IMR-90 (cell line): ENCODE measurements around the gene PTX4. TPM values are rescaled to one million over a fixed set of nuclear protein-coding genes. Genes with fewer than 3 reads are reported as not detected.

Source experiments
- ATAC-seq: fragments of 200-7000 bp; cut with Tn5 transposase; 2 replicates; pipeline ENCODE4 v1.9.1; 2020; ENCODE audit warnings: low read depth, mild to moderate bottlenecking, moderate library complexity
- BruUV-seq: library from RNA; stranded (reverse); fragments of 400-500 nt; replicated peaks from 2 replicates; lab custom pipeline; 2021; lab: Mats Ljungman, UMichigan
- CTCF ChIA-PET: fragments of 300-600 bp; formaldehyde crosslinking; extraction: SDS; loops from one replicate; lab custom pipeline; 2021; ENCODE audit warnings: antibody characterized with exemption; lab: Yijun Ruan, JAX
- POLR2A ChIA-PET: fragments of 300-600 bp; sonication (Branson Sonifier 250); formaldehyde crosslinking; loops from one replicate; lab custom pipeline; 2022; ENCODE audit warnings: antibody characterized with exemption; ENCODE audit not compliant: unreplicated experiment; lab: Charles Lee
- DNase-seq: peaks from one replicate; pipeline ENCODE4 v3.0.0; 2013
- H2AFZ ChIP-seq: replicated peaks from 2 replicates; pipeline ENCODE3; 2013; ENCODE audit warnings: low read length, mild to moderate bottlenecking; ENCODE audit not compliant: poor library complexity
- H2AK5ac ChIP-seq: 2 replicates; pipeline ENCODE4 v1.6.1; 2013; ENCODE audit warnings: low read depth, low read length, inconsistent platforms
- H2AK9ac ChIP-seq: replicated peaks from 2 replicates; pipeline ENCODE3; 2013; ENCODE audit warnings: mild to moderate bottlenecking, low read depth, low read length, moderate library complexity; ENCODE audit not compliant: poor library complexity
- H2BK120ac ChIP-seq: 2 replicates; pipeline ENCODE4 v1.6.1; 2013; ENCODE audit warnings: low read depth, low read length, inconsistent platforms
- H2BK15ac ChIP-seq: 3 replicates; pipeline ENCODE4 v1.6.1; 2013; ENCODE audit warnings: low read depth, low read length, inconsistent platforms
- H2BK20ac ChIP-seq: 2 replicates; pipeline ENCODE4 v1.6.1; 2013; ENCODE audit warnings: low read depth, mild to moderate bottlenecking, inconsistent platforms, low read length, moderate library complexity
- H2BK5ac ChIP-seq: 2 replicates; pipeline ENCODE4 v1.6.1; 2013; ENCODE audit warnings: mild to moderate bottlenecking, low read depth, low read length, inconsistent platforms; ENCODE audit not compliant: poor library complexity, severe bottlenecking
- H3K14ac ChIP-seq: replicated peaks from 2 replicates; pipeline ENCODE4 v1.6.1; 2013; ENCODE audit warnings: low read depth, low read length, inconsistent platforms
- H3K18ac ChIP-seq: 2 replicates; pipeline ENCODE4 v1.6.1; 2013; ENCODE audit warnings: low read depth, low read length, control low read depth
- H3K23ac ChIP-seq: 2 replicates; pipeline ENCODE4 v1.6.1; 2013; ENCODE audit warnings: low read depth, low read length, inconsistent platforms
- H3K27ac ChIP-seq: 2 replicates; pipeline ENCODE4 v1.5.1; 2013; ENCODE audit warnings: mild to moderate bottlenecking, control low read depth, low read length; ENCODE audit not compliant: insufficient read depth
- H3K27me3 ChIP-seq: 2 replicates; pipeline ENCODE4 v1.6.1; 2013; ENCODE audit warnings: low read length; ENCODE audit not compliant: control insufficient read depth, insufficient read depth
- H3K36me3 ChIP-seq: 2 replicates; pipeline ENCODE4 v1.6.1; 2013; ENCODE audit warnings: low read length, mixed read lengths; ENCODE audit not compliant: control insufficient read depth, insufficient read depth
- H3K4ac ChIP-seq: 2 replicates; pipeline ENCODE4 v1.6.1; 2013; ENCODE audit warnings: low read depth, low read length, inconsistent platforms
- H3K4me1 ChIP-seq: 2 replicates; pipeline ENCODE4 v1.6.1; 2013; ENCODE audit warnings: low read length, mixed read lengths; ENCODE audit not compliant: control insufficient read depth, insufficient read depth
- H3K4me2 ChIP-seq: 2 replicates; pipeline ENCODE4 v1.6.1; 2013; ENCODE audit warnings: low read depth, mild to moderate bottlenecking, control low read depth, low read length, moderate library complexity
- H3K4me3 ChIP-seq: 2 replicates; pipeline ENCODE4 v1.5.1; 2013; ENCODE audit warnings: low read depth, mild to moderate bottlenecking, control low read depth, low read length, moderate library complexity; ENCODE audit not compliant: insufficient read depth
- H3K56ac ChIP-seq: 2 replicates; pipeline ENCODE4 v1.6.1; 2013; ENCODE audit warnings: low read length, inconsistent platforms; ENCODE audit not compliant: insufficient read depth; ENCODE audit errors: extremely low read depth
- H3K79me1 ChIP-seq, 2 experiments: 2 replicates each; pipeline ENCODE4 v1.6.1; 2013; ENCODE audit warnings: low read length in 2 of 2, inconsistent platforms in 1 of 2, low read depth in 1 of 2
- H3K9ac ChIP-seq: 2 replicates; pipeline ENCODE4 v1.6.1; 2013; ENCODE audit warnings: low read depth, low read length, control low read depth
- H3K9me1 ChIP-seq: 2 replicates; pipeline ENCODE4 v1.6.1; 2013; ENCODE audit warnings: low read length, inconsistent platforms; ENCODE audit not compliant: insufficient read depth
- H3K9me3 ChIP-seq: 2 replicates; pipeline ENCODE4 v1.6.1; 2013; ENCODE audit warnings: low read length; ENCODE audit not compliant: control insufficient read depth, insufficient read depth
- H4K20me1 ChIP-seq: 2 replicates; pipeline ENCODE4 v1.6.1; 2013; ENCODE audit warnings: low read length, inconsistent platforms; ENCODE audit not compliant: insufficient read depth
- H4K5ac ChIP-seq: 2 replicates; pipeline ENCODE4 v1.6.1; 2013; ENCODE audit warnings: mild to moderate bottlenecking, low read depth, low read length, control low read depth
- H4K8ac ChIP-seq, 2 experiments: 2 replicates each; pipeline ENCODE4 v1.6.1; 2013; ENCODE audit warnings: low read depth in 2 of 2, low read length in 2 of 2, control low read depth in 1 of 2, inconsistent platforms in 1 of 2
- H4K91ac ChIP-seq: 2 replicates; pipeline ENCODE4 v1.6.1; 2013; ENCODE audit warnings: low read depth, low read length, inconsistent platforms; ENCODE audit not compliant: insufficient read depth
- FOS ChIP-seq: fragments of 150-350 bp; IDR thresholded peaks from 2 replicates; pipeline ENCODE4 v1.6.1; 2016; ENCODE audit warnings: low read depth, low read length
- POLR2A ChIP-seq: IDR thresholded peaks from 2 replicates; pipeline ENCODE4 v1.6.1; 2012; ENCODE audit warnings: mild to moderate bottlenecking, low read depth, low read length
- RAD21 ChIP-seq: IDR thresholded peaks from 2 replicates; pipeline ENCODE4 v1.6.1; 2012; ENCODE audit warnings: low read length, improper control_type of control experiment
- SMC3 ChIP-seq: fragments of 150-350 bp; IDR thresholded peaks from 2 replicates; pipeline ENCODE4 v1.6.1; 2016; ENCODE audit warnings: low read depth, mild to moderate bottlenecking, antibody characterized with exemption, low read length, moderate library complexity
- WGBS, 2 experiments: methylation state at CpG; one replicate each; pipeline versions ENCODE4 v1.1.5 to v1.1.7; 2013; ENCODE audit warnings: missing lambda C conversion rate in 2 of 2; ENCODE audit not compliant: insufficient read length in 1 of 2; ENCODE audit errors: extremely low coverage in 2 of 2; 5-methylcytosine and 5-hydroxymethylcytosine counted together
- dilution Hi-C: fragments of 300-500 bp; cut with HindIII; formaldehyde crosslinking; loops from one replicate; pipeline ENCODE4 v1.14.3; 2018; ENCODE audit warnings: low sequenced_read_pairs; ENCODE audit not compliant: unreplicated experiment
- in situ Hi-C: fragments of 300-500 bp; cut with MboI; formaldehyde crosslinking; loops from 3 replicates; pipeline ENCODE4 v1.14.3; 2019; ENCODE audit warnings: low sequenced_read_pairs, inconsistent platforms, mixed read lengths
- intact Hi-C: fragments of 100-400 bp; cut with micrococcal nuclease; formaldehyde crosslinking; loops from 2 replicates; pipeline ENCODE4 v1.10.0; 2022
- polyA plus RNA-seq, 3 experiments: library from polyadenylated mRNA; depleted of rRNA; stranded (reverse); fragments of >200 nt; gene quantifications; 2 replicates each; pipeline ENCODE4 v1.2.3, GENCODE V29; 2012; ENCODE audit warnings: low replicate concordance in 1 of 3
- total RNA-seq: library from RNA; depleted of rRNA; stranded (reverse); fragments of >200 nt; gene quantifications from 2 replicates; pipeline ENCODE4 v1.2.3, GENCODE V29; 2012

PTX4 gene
- total and polyA plus RNA-seq, 2 of the 4 experiments (the other 2 are of a cell fraction) = 0.07 TPM; not detected in 1

DNA sequence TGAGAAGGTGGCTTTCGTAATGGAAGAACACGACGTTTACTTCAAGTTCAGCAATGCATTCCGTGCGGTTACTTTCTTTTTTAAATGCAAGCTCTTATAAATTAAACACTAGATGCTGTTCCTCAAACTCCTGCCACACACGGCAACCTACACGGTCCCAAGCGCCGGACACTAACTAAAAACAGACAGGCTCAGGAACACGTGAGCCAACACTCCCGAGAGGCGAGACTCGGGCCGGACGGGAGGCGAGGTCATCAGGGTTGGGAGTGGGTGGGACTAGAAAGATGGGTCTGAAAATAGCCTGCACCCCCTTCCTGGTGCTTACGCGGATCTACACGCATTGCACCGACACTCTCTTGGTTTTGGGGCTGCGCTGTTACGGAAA, 20.3 kb downstream of the PTX4 start:
- Histone ChIP-seq H3K27ac (no peak overlapping the region), H3K4me3 (no peak overlapping the region), H3K23ac (no peak overlapping the region), H3K9me3 (no peaks in the 10 kb centered on the region), H2BK20ac (no peak overlapping the region), H3K27me3 (no peaks in the 10 kb centered on the region), H3K4me2 (no peak overlapping the region), H2AK9ac (no peak overlapping the region), H4K5ac (no peak overlapping the region), H3K36me3 (peaks cover 12% of the 10 kb centered on the region; the same call in 1 of the 2 replicates), H3K9me1 (peaks cover 14% of the 10 kb centered on the region), H4K8ac (no peak overlapping the region), H2AK5ac (no peak overlapping the region), H4K91ac (no peak overlapping the region), H2AFZ (no peak overlapping the region), H2BK120ac (no peak overlapping the region), H2BK5ac (no peak overlapping the region), H3K18ac (no peak overlapping the region), H3K4me1 (0 out of 2 replicates have a peak, but pooled peaks cover 2% of the 10 kb centered on the region), H3K79me1 (peaks cover 27 to 62% of the 10 kb centered on the region in 2 experiments), H3K9ac (no peak overlapping the region), H3K4ac (no peak overlapping the region), H3K14ac (no peak overlapping the region), H4K20me1 (peaks cover 46% of the 10 kb centered on the region), H2BK15ac (no peak overlapping the region), H3K56ac (no peak overlapping the region)
- dilution Hi-C loops (no loop called here), intact Hi-C loops (no loop called here), in situ Hi-C loops (no loop called here)
- POLR2A ChIA-PET = no interaction called here
- WGBS, 2 experiments = 90% methylated on average over 15 of the region's 22 CpGs; no CpG with 5 or more reads in 1 of the 2 experiments
- CTCF ChIA-PET = no interaction called here
- DNase-seq (no peak), ATAC-seq (no peak)
- no TSS peak for BruUV-seq
- TF ChIP-seq RAD21 = no peak
- TF ChIP-seq SMC3 = no peak
- TF ChIP-seq POLR2A = no peak
- TF ChIP-seq FOS = no peak
